ENCODE data around the gene TADA2A.
"Not testable (repeated sequence)": the region's sequence is repeated elsewhere in the genome, so short reads cannot be mapped to it uniquely, and the experiment has no call there.

Gene TADA2A

DNA sequence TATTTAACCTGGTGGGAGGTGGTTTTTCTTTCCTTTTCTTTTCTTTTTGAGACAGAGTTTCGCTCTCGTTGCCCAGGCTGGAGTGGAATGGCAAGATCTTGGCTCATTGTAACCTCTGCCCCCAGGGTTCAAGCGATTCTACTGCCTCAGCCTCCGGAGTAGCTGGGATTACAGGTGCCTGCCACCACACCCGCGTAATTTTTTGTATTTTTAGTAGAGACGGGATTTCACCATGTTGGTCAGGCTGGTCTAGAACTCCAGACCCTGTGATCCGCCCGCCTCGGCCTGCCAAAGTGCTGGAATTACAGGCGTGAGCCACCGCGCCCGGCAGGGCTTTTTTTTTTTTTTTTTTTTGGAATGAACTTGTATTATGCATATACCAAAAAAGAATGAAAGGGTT is 1.2 kb upstream of the TADA2A start:
- DNase-seq, result not testable (repeated sequence)

DNA sequence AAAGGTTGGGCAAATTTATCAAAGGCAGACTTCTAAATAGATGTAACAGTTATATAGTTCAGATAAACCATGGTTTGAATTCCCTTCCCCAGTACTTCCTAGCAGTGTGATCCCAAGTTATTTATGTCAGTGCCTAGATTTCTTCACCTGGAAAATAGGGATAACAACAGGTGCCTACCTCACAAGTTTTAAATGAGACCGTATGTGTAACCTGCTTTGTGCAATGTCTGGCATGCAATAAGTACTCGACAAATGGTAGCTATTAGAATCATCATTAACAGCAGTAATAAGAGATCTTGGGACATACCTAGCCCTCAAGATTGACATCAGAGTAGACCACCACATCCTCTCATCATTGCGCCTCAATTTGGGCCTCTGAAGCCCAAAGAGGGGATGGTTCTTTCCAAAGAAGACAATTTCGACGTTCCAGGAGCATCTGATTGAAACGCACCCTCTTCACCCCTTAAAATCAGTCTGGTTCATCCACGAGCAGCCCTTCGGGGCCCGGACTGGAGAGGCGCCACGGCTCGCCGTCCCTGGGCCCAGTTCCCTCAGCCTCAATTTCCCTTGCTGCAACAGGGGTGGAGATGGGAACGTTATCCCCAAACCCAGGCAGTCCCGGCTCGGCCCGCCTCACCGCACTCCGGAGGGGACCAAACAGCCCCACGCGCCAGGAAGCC is 591 bp upstream of the TADA2A start:
- no peak for DNase-seq

DNA sequence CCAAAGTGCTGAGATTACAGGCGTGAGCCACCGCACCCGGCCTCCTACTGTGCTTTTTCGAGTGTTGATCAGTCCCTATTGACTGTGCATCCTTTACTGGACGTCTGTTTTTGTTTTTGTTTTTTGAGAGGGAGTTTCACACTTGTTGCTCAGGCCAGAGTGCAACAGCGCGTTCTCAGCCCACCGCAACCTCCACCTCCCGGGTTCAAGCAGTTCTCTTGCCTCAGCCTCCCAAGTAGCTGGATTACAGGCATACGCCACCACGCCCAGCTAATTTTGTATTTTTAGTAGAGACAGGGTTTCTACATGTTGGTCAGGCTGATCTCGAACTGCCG is 1.4 kb downstream of the TADA2A start:
- DNase-seq, result not testable (repeated sequence)

DNA sequence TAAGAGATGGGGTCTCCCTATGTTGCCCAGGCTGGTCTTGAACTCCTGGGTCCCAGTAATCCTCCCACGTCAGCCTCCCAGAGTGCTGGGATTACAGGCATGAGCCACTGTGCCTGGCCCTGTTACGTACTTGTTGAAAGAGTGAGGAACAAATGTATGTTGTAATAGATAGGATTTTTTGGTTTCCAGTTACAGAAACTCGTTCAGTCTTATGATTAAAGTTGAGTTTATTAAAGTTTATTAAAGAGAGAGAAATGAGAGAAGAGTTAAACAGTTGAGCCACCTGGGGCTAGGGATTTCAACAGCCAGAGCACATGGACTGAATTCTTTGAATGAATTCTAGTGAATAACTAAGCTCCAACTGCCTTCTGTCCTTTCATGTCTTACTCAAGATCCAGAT is 3.7 kb downstream of the TADA2A start:
- DNase-seq, result no peak

DNA sequence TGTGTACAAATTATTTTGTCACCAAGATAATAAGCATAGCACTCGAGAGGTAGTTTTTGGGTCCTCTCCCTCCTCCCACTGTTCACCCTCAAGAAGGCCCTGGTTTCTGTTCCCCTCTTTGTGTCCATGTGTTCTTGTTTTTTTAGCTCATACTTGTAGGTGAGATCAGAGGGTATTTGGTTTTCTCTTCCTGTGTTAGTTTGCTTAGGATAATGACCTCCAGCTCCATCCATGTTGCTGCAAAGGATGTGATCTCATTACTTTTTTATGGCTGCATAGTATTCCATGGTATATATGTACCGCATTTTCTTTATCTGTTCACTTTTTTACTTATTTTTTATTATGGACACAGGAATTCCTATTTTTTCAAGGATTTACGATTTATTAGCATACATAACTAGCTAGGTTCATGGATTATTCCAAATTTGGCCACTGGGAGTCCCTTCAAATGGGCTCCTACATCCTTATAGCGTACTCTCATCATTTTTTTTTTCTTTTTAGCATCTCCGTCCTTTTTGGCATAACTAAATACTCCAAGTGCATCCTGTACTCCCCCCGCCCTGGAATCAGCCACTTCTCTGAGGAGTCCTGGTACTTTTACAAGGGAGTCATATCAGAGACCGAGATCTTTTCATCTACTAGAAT is 7.3 kb downstream of the TADA2A start:
- DNase-seq, result no peak

DNA sequence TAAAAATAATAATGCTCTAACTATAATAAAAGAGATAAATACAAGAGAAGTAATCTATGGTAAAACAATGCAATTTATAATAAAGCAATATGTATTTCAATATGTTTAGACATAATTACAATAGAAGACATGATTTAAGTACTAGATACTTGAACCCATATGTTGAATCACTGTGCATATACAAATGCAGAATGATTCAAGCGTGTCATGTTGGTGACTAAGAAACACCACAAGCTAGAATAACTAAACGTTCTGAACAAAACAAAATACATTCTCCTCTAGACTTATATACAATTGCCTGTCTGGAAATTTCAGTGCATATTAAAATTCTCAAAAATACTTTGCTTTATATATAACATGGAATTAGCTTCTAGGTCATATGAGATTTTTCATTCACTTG is 11.2 kb downstream of the TADA2A start:
- no peak for DNase-seq

DNA sequence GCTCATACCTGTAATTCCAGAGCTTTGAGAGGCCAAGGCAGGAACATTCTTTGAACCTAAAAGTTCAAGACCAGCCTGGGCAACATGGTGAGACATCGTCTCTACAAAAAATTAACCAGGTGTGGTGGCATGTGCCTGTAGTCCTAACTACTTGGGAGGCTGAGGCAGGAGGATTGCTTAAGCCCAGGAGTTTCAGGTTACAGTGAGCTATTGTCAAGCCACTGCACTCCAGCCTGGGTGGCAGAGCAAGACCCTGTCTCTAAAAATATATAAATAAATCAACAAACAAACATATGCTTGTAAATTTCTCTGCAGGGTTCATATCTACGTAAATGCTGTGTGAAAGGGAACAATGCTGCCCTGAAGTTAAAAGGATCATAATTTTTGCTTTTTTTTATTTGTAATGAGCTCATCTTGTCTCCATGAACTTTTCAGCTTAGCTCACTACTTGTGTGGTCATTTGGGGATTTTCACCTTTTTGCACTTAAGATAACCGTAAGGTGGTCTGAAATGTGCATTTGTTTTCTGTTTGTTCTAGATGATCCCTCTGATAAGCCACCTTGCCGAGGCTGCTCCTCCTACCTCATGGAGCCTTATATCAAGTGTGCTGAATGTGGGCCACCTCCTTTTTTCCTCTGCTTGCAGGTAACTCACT is 16.4 kb downstream of the TADA2A start:
- DNase-seq, result no peak

DNA sequence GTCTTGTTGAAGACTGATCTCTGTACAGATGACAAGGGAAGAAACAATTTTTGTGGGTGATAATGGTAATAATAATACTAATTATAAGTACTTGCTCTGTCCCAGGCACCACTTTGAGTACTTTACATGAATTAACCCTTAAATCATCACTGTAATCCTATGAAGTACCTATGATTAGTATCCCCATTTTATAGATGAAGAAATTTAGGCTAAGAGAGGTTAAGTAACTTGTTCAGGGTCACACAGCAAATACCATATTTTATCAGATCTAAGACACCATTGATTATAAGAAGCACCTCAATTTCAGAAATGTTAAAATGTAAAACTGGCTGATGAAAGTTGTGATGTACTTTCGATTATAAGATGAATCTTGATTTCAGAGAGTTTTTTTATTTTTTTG is 18.6 kb downstream of the TADA2A start:
- no peak for DNase-seq

DNA sequence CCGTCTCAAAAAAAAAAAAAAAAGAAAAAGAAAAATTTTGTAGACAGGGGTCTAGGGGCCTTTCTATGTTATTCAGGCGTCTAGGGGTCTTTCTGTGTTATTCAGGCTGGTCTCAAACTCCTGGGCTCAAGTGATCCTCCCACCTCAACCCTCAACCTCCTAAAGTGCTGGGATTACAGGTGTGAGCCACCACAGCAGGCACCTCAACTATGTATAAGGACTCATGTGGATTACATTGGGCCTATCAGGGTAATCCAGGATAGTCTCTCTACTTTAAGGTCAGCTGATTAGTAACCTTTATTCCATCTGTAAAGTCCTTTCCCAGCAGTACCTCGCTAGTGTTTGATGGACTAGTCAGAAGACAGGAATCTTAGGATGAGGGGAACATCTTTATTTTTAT is 22.4 kb downstream of the TADA2A start:
- no peak for DNase-seq

DNA sequence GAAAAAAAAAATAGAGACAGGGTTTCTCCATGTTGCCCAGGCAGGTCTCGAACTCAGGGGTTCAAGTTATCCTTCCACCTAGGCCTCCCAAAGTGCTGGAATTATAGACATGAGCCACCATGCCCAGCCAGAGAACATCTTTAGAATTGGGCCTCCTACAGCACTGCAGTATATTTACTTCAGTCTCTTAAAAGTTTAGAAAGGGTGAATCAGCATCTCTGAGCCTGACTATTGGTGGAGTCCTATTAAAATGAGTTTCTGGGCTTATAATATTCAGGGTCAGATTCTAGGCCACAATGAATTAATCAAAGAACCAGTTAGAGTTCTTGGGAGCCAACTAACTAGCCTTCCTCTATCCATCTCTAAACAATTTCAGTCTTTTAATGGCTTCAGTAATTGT is 22.8 kb downstream of the TADA2A start:
- DNase-seq, result no peak

DNA sequence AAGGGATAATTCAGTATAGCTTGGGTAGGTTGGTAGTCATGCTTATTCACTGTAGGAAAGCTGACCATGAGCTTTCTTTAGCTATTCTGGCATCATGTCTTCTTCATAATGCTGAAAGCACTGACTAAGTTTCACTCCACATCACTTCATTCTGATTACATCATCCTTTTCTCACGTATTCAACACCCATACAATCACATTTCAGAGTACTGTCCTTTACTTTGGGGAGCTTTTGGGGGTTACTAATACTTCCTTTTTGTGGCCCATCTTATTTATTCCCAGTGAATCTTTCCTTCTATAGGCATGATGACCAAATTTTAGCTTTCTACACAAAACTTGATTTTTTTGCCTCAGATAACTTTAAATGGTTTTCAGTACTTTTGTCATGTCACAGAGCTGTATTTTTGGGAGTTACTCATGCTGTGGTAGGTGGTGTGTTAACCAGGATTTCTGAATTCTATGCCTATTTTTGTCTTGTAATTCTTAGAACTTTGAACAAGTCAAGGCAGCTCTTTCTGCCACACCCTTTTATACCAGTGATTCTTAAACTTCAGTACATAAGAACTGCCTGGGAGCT is 23.5 kb downstream of the TADA2A start:
- no peak for DNase-seq

DNA sequence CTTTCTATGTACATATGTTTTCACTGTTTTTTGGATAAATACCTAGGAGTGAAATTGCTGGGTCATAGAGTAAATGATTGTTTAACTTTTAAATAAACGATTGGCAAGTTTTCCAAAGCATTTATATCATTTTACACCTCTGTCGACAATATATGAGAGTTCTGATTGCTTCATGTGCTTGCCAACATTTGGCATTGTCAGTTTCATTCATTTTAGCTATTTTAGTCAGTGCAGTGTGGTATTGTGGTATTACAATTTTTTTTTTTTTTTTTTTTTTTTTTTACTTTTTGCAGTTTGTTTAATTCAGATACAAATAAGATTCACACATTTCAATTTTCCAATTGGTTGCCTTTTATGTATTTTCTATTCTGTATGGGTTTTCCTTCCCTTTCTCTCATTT is 26.0 kb downstream of the TADA2A start:
- no peak for DNase-seq

DNA sequence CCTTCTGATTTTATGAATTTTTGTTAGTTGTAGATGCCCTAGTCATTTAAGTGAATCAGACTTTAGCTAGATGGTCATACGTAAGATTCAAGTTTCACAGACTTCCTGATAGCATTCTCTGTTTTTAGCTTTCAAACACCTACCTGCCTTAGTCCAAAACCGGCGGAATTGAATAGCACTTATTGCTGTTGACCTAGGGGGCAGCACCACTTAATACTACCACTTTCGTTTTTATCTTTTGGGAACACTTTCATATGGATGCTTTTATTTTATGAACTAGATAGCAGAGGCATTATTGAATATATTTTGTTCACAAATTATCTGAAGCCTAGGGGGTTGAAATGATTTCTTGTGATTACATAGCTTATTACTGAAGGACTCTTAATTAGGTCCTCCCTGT is 31.5 kb downstream of the TADA2A start:
- no peak for DNase-seq

DNA sequence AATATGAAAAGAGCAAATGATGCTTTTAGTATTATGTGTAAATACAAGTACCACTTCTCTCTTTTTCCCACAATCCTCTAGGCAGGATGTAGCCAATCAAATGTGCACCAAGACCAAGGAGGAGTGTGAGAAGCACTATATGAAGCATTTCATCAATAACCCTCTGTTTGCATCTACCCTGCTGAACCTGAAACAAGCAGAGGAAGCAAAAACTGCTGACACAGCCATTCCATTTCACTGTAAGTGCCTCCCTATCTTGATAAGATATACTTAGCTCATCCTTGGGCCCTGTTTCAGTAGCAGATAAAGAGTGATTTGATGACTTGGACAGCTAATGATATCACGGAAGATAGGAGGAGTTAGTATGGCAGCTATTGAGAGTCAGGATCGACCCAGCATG is 33.7 kb downstream of the TADA2A start:
- no peak for DNase-seq

DNA sequence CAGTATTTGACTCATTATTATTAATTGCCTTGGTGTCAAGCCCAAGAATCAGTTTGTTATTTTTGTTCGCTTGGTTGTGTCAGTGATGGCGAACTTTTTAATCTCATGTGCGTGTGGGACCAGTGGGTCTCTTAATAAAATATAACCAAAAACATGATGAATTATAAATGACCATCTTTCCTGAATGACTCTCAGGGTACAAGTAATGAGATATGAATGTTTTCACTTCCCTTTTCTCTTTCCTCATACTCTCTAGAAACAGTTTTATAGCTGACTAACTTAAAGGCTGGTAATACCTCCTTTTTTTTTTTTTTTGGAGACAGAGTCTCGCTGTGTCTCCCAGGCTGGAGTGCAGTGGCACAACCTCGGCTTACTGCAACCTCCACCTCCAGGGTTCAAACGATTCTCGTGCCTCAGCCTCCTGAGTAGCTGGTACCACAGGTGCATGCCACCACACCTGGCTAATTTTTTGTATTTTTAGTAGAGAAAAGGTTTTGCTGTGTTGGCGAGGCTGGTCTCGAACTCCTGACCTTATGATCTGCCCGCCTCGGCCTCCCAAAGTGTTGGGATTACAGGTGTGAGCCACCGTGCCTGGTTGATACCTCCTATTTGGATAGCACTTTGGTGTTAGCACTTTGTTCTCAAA is 34.8 kb downstream of the TADA2A start:
- DNase-seq, result not testable (repeated sequence)

DNA sequence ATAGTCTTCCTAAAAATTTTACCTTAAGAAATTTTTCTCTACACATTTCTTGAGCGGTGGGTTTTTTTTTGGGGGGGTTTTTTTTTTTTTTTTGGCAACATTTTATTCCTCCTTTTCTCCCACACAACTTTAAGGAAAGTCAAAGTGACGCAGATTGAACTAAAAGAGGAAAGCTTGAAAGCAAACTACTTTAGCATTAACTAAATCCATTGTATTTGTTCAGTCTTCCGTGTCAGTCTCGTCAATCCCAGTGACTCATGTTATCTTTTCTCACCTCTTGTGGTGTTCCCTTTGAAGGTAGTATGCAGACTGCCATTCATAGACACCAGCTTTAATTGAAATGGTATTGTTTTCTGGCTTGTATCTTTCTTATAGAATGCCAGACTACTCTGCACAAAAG is 39.3 kb downstream of the TADA2A start:
- no peak for DNase-seq

DNA sequence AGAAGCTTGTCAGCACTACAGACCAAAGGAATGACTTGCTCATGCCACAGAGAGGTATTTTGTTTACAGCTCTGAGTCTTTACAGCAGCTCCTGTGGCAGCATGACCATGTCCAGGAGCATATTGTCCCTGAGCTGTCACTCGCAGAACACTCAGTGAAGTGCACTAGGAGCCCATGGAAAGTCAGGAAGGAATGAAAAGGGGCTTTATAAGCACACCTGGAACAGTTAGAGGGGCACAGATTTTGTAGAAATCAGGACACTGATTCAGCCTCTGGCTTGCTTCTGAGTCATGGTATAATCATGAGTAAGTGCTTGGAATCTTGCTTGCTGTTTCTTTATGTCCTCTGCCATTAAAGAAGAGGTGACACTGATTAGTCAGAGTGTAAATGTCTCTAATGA is 41.0 kb downstream of the TADA2A start:
- DNase-seq, result no peak

DNA sequence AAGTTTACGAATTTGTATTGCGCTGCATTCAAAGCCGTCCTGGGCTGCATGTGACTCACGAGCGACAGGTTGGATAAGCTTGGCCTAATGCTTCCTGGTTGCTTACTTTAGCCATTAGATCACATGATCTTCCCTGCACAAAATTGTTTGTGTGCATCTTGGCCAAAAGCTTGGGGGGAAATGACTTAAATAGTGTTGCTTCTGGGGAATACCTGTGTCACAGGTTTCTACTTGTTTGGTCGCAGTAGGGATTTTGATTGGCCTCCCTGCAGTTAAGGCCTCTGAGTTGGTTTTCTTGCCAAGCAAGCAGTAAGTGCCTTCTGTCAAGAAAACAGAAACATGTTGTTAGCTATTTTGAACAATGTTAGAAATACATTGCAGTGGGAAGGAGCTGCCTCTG is 43.4 kb downstream of the TADA2A start:
- DNase-seq, result no peak

DNA sequence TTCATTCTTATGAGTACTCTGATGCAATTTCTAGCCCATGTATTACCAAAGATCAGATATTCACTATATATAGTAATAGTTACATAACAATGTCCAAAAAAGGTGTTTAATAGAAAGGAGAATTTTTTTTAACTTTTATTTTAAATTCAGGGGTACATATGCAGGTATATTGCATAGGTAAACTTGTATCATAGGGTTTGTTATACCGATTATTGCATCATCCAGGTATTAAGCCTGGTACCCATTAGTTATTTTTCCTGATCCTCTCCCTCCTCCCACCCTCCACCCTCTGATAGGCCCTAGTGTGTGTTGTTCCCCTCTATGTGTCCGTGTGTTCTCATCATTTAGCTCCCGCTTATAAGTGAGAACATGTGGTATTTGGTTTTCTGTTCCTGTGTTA is 51.1 kb downstream of the TADA2A start:
- not testable (repeated sequence) for DNase-seq

DNA sequence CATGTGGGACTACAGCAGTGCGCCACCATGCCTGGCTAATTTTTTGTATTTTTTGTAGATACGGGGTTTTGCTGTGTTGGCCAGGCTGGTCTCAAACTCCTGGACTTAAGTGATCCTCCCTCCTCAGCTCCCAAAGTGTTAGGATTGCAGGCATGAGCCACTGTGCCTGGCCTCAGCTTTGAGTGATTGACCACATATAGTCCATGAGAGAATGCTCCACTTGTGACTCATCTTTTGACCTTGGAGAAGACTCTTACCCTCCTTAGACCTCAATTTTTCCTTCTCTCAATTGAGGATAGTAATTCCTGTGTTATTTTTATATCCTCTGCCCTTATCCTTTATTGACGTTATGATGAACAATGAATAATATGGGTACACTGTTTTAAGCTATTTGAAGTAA is 52.1 kb downstream of the TADA2A start:
- DNase-seq, result no peak

DNA sequence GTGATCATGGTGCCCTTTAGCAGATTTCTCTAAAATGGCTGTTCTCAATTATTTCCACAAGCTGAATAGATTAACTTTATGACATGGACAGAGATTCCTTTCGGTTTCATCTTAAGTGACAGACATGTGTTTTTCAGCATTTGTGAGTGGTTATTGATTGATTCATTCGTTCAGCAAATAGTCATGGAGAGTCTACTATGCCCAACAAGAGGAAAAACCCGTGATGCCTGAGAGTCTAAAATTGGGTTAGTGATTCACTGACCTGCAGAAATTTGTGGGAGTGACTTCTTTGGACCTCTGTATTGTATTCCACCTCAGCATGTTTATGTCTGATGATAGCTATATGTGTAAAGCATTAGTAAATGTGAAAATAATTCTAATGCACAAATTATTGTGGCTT is 55.0 kb downstream of the TADA2A start:
- DNase-seq, result no peak

DNA sequence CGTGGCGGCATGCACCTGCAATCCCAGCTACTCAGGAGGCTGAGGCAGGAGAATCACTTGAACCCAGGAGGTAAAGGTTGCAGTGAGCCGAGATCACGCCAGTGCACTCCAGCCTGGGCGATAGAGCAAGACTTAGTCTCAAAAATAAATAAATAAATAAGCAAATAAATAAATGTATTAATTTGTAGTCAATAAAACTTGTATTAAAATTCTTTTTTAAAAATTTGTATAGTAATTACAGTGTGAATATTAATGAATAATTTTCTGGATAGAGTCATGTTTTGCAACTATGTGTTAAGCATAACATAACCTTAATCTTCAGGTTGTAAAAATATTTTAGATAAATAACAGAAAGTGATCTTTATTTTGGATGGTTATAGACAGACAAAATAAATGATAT is 55.8 kb downstream of the TADA2A start:
- DNase-seq, result no peak

DNA sequence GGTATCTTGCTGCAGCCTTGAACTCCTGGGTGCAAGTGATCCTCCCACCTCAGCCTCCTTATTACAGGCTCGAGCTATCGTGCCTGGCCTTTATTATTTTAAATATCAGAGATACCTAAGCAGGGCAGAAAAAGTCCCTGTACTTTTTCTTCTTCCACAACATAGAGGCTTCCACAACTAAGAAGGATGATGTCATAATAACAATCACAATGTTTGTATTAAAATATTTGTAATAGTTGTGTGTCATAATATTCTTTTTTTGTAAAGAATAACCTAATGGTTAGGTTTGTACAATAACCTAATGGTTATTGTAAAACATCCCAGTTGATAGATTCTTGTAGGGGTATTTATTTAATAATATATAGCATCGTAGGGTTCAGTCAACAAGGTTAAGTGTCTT is 56.4 kb downstream of the TADA2A start:
- no peak for DNase-seq

DNA sequence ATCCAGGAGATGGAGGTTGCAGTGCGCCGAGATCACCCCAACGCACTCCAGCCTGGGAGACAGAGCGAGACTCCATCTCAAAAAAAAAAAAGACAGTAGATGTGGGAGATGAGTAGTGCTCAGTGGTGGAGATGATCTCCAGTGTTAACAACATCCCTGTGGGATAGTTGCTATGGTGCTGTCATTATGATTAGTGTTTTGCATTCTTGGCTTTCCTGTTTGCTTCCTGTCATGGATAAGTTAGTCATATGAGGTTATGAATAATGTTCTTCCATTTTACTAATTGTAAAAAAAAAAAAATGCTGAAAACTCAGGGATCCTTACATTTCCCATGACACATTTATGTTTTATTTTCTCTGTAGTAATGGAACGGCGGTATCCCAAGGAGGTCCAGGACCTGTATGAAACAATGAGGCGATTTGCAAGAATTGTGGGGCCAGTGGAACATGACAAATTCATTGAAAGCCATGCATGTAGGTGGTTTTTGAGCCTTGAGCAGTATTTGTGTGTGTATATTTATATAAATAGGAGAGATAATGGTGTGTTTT is 58.5 kb downstream of the TADA2A start:
- DNase-seq, result no peak

All from stimulated activated CD4-positive, alpha-beta T cell treated with anti-CD3 and anti-CD28 coated beads, Interleukin-2, amount 100 ng/mL, for 48 hours (primary cell).